ENCODE results near the gene EHMT1.

DNA sequence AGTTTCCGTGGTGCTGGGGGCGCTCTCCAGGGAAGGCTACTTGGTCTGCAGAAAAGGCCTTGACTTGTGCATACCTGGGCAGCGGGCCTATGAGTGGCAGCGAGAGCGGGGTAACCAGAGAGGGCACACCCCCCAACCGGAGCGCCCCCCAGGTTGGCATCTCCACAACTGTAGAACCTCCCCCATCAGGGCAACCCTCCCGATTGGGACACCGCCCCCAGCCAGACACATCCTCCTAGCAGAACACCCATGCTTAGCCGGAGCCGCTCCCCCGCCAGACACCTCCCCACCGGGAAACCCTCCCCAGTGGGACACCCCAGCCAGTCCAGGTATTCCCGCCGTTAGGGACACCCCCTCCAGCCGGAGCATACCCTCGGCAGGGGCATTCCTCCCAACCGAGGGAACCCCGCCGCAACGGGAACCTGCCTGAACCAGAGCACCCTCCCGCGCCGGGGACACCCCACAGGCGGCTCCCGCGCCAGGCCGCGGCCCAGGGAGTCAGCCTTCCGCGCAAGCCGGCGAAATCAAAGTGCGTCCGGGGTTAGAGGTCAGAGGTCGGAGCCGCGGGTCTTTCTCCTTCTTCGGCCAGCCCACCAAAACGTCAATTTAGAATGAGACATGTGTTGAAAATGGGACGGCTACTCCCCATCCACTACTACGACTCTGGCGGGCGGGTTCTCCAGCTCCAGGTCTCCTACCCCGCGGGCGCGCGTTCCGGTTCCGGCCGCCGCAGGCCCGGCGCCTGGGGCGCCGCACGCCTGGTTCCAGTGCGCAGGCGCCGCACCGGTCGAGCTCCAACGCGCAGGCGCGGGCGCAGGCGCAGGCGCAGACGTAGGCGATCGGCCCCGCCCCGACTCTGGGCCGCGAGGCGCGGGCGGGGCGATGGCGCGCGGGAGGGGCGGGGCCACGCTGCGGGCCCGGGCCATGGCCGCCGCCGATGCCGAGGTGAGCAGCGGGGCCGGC lies at the start of gene EHMT1:
- TF ChIP-seq, protein P1, sequence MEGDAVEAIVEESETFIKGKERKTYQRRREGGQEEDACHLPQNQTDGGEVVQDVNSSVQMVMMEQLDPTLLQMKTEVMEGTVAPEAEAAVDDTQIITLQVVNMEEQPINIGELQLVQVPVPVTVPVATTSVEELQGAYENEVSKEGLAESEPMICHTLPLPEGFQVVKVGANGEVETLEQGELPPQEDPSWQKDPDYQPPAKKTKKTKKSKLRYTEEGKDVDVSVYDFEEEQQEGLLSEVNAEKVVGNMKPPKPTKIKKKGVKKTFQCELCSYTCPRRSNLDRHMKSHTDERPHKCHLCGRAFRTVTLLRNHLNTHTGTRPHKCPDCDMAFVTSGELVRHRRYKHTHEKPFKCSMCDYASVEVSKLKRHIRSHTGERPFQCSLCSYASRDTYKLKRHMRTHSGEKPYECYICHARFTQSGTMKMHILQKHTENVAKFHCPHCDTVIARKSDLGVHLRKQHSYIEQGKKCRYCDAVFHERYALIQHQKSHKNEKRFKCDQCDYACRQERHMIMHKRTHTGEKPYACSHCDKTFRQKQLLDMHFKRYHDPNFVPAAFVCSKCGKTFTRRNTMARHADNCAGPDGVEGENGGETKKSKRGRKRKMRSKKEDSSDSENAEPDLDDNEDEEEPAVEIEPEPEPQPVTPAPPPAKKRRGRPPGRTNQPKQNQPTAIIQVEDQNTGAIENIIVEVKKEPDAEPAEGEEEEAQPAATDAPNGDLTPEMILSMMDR (conservative IDR thresholded peaks at IDR 0.05) = no peak
- peak; percentile 92; the same call in 1 of the 2 replicates for TF ChIP-seq ZFX (IDR thresholded peaks at IDR 0.05)

All from C4-2B (cell line).